HEK293T (cell line): ENCODE data around the gene SHISA2.

Experiments
- CTCF ChIA-PET: fragments of 350-600 bp; formaldehyde crosslinking; extraction: SDS; loops from one replicate; lab custom pipeline; 2021; ENCODE audit warnings: antibody characterized with exemption, inconsistent platforms; lab: Yijun Ruan, JAX
- POLR2A ChIA-PET: fragments of 350-600 bp; formaldehyde crosslinking; extraction: SDS; loops from one replicate; lab custom pipeline; 2020; ENCODE audit warnings: antibody characterized with exemption, inconsistent platforms; lab: Yijun Ruan, JAX
- DNase-seq: peaks from one replicate; pipeline ENCODE4 v3.0.0; 2012; ENCODE audit warnings: mixed read lengths; ENCODE audit errors: extremely low spot score
- ARNT ChIP-seq: fragments of 450-650 bp; IDR thresholded peaks from 2 replicates; pipeline ENCODE4 v1.6.1; 2017; ENCODE audit warnings: mild to moderate bottlenecking
- BHLHE40 ChIP-seq: fragments of 450-650 bp; IDR thresholded peaks from 2 replicates; pipeline ENCODE4 v1.6.1; 2016; ENCODE audit warnings: mild to moderate bottlenecking, moderate library complexity, borderline replicate concordance
- CTBP1 ChIP-seq: fragments of 450-650 bp; IDR thresholded peaks from 2 replicates; pipeline ENCODE4 v1.6.1; 2016; ENCODE audit warnings: borderline replicate concordance
- ELF4 ChIP-seq: fragments of 450-650 bp; IDR thresholded peaks from 2 replicates; pipeline ENCODE4 v1.6.1; 2017; ENCODE audit warnings: antibody characterized with exemption
- FOXA1 ChIP-seq: fragments of 450-650 bp; IDR thresholded peaks from 2 replicates; pipeline ENCODE4 v1.6.1; 2016; ENCODE audit warnings: mild to moderate bottlenecking
- FOXK2 ChIP-seq: fragments of 450-650 bp; IDR thresholded peaks from 2 replicates; pipeline ENCODE4 v1.6.1; 2016; ENCODE audit warnings: mild to moderate bottlenecking
- FOXM1 ChIP-seq: fragments of 450-650 bp; IDR thresholded peaks from 2 replicates; pipeline ENCODE4 v1.6.1; 2017; ENCODE audit warnings: mild to moderate bottlenecking, borderline replicate concordance
- HDGF ChIP-seq: fragments of 450-650 bp; IDR thresholded peaks from 2 replicates; pipeline ENCODE4 v1.6.1; 2017; ENCODE audit warnings: antibody characterized with exemption, borderline replicate concordance
- L3MBTL2 ChIP-seq: fragments of 450-650 bp; conservative IDR thresholded peaks from 2 replicates; pipeline ENCODE4 v1.6.1; 2016; ENCODE audit warnings: mild to moderate bottlenecking
- LEF1 ChIP-seq: fragments of 450-650 bp; IDR thresholded peaks from 2 replicates; pipeline ENCODE4 v1.6.1; 2017; ENCODE audit warnings: mild to moderate bottlenecking, borderline replicate concordance
- NFRKB ChIP-seq: fragments of 450-650 bp; IDR thresholded peaks from 2 replicates; pipeline ENCODE4 v1.6.1; 2016; ENCODE audit warnings: mild to moderate bottlenecking, moderate library complexity
- SP1 ChIP-seq: fragments of 450-650 bp; IDR thresholded peaks from 2 replicates; pipeline ENCODE4 v1.6.1; 2017
- SUZ12 ChIP-seq: fragments of 450-650 bp; IDR thresholded peaks from 2 replicates; pipeline ENCODE4 v1.6.1; 2016; ENCODE audit warnings: mild to moderate bottlenecking
- TARDBP ChIP-seq: fragments of 450-650 bp; IDR thresholded peaks from 2 replicates; pipeline ENCODE4 v1.6.1; 2016
- ZNF384 ChIP-seq: fragments of 450-650 bp; IDR thresholded peaks from 2 replicates; pipeline ENCODE4 v1.6.1; 2016
- TF ChIP-seq, protein P1 (sequence below): fragments of 450-650 bp; IDR thresholded peaks from 2 replicates; pipeline ENCODE4 v1.6.1; 2016

Gene SHISA2

DNA sequence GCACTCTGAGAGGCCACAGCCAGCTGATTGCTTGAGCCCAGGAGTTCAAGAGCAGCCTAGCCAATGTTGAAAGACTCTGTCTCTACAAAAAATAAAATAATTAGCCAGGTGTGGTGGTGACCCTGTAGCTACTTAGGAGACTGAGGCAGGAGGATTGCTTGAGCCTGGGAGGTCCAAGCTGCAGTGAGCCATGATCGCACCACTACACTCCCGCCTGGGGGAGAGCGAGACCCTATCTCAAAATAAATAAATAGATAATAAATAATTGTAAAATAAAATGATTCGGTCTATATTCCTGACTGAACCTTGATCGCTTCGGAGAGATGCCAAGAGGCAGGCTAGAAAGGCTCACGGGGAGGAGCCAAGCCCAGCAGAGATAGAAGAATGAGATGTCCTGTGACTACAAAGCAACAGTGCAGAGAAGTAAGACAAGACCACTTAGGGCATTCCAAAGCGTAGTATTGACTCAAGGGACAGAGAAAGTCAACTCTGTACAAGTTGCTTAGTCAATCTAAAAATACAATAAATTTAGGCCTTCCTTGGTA lies 12.8 kb downstream of the SHISA2 start:
- POLR2A ChIA-PET, result no interaction called here
- CTCF ChIA-PET, result no interaction called here
- no peak for TF ChIP-seq FOXM1
- TF ChIP-seq SP1, result no peak
- no peak for TF ChIP-seq ELF4
- TF ChIP-seq LEF1, result no peak
- no peak for TF ChIP-seq HDGF
- TF ChIP-seq TARDBP, result no peak
- TF ChIP-seq NFRKB, result no peak
- TF ChIP-seq, protein P1, sequence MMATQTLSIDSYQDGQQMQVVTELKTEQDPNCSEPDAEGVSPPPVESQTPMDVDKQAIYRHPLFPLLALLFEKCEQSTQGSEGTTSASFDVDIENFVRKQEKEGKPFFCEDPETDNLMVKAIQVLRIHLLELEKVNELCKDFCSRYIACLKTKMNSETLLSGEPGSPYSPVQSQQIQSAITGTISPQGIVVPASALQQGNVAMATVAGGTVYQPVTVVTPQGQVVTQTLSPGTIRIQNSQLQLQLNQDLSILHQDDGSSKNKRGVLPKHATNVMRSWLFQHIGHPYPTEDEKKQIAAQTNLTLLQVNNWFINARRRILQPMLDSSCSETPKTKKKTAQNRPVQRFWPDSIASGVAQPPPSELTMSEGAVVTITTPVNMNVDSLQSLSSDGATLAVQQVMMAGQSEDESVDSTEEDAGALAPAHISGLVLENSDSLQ, result no peak
- TF ChIP-seq FOXA1, result no peak
- no peak for TF ChIP-seq L3MBTL2
- no peak for TF ChIP-seq FOXK2
- TF ChIP-seq ZNF384, result no peak
- DNase-seq, result no peak

DNA sequence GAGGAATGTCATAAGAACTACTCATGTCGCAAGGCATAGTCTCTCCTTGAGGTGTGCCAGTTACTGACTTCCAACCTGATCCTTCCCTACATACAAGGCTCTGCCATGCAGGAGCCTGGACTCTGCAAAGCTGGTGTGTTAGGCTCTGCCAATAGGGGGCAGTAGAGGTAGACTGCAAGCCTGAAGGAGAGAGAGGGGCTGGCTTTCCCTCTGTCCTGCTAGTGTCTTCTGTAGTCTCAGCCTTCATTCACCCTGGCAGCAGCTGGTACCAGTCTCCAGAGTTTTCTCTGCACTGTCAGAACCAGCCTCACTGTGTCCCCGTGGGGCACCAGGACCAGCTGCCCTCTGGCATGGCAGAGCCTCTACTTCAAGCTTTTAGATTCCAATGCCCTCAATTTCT lies 14.5 kb downstream of the SHISA2 start:
- POLR2A ChIA-PET, result no interaction called here
- CTCF ChIA-PET, result interaction anchor here (0.5 to 1.6 kb wide), 7 partner anchors 10 to 258 kb away, joined by 3 to 7 read pairs (median 5); no protein-coding TSS in a partner anchor
- TF ChIP-seq L3MBTL2 (no peak), BHLHE40 (no peak), FOXM1 (no peak), SP1 (no peak), TARDBP (no peak), ELF4 (no peak), LEF1 (no peak), FOXA1 (no peak), ARNT (no peak), NFRKB (no peak), SUZ12 (no peak)
- TF ChIP-seq, protein P1, result no peak
- peak; percentile 55 for DNase-seq

DNA sequence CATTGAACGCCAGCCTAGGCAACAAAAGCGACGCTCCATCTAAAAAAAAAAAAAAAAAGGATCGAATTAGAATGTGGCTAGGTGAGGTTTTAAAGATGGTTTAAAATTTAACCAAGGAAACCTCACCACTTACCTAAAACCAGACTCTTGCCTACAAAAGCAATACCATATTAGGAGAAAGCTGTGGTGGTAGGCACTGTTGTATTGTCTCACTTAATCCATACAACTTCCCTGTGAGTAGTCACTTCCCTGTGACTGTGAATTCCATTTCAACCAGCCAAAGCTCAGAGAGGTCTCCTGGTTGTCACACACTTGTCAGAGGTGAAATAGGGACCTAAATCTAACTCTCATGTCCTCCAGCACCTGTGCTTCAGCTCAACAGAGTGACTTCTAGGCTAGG lies 15.4 kb downstream of the SHISA2 start:
- POLR2A ChIA-PET, result no interaction called here
- no peak for DNase-seq
- no peak for TF ChIP-seq L3MBTL2
- no peak for TF ChIP-seq FOXM1
- TF ChIP-seq TARDBP, result no peak
- TF ChIP-seq ELF4, result no peak
- TF ChIP-seq SUZ12, result no peak
- no peak for TF ChIP-seq FOXK2
- no peak for TF ChIP-seq FOXA1
- no peak for TF ChIP-seq BHLHE40
- TF ChIP-seq CTBP1, result no peak
- TF ChIP-seq LEF1, result no peak
- TF ChIP-seq ARNT, result no peak
- TF ChIP-seq SP1, result no peak
- no peak for TF ChIP-seq NFRKB
- no peak for TF ChIP-seq ZNF384
- TF ChIP-seq HDGF, result no peak
- TF ChIP-seq, protein P1, result no peak
- CTCF ChIA-PET, result interaction anchor here (0.6 kb wide), 1 partner anchor 40 kb away, joined by 3 read pairs; no protein-coding TSS in a partner anchor

DNA sequence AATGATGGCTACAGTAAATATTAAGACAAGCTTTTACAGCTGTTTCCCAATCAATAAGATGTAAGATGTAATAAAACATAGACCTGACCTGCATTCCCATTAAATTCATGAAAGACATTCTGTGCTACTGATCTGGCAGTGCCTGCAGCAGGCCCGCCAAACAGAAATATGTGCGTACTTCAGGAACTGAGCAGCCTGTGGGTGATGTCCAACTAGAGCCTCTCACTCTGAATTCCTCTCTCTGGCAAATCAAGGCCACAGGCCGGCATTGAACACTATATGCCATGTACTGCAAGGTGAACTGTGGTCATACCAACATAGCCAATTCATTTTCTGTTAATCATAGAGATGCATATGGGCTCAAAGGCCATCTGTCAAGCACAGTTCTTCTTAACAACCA lies 17.8 kb downstream of the SHISA2 start:
- no peak for TF ChIP-seq FOXM1
- TF ChIP-seq SP1, result no peak
- TF ChIP-seq, protein P1, result no peak
- TF ChIP-seq BHLHE40, result no peak
- TF ChIP-seq L3MBTL2, result no peak
- TF ChIP-seq NFRKB, result no peak
- TF ChIP-seq ARNT, result no peak
- TF ChIP-seq ELF4, result no peak
- no peak for TF ChIP-seq LEF1
- TF ChIP-seq HDGF, result no peak
- TF ChIP-seq FOXA1, result no peak
- TF ChIP-seq FOXK2, result no peak
- TF ChIP-seq SUZ12, result no peak
- TF ChIP-seq ZNF384, result no peak
- TF ChIP-seq CTBP1, result no peak
- no peak for TF ChIP-seq TARDBP
- DNase-seq, result no peak
- POLR2A ChIA-PET, result no interaction called here
- CTCF ChIA-PET, result no interaction called here

DNA sequence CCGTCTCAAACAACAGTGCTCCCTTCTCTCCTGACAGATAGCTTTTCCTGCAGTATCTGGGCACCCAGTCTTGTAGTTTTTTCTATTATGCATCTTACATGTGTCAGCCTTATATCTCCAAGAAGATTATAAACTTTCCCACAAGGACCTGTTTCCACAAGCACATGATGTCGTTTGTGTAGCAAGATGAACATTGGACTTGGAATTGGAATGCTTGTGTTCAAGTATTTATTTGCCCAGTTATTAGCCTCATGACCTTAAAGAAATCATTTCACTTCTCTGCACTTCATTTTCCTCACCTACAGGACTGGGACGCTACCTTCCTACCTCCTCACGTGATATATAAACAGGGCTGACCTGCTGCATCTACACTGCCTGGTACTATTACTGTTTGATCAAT lies 21.5 kb downstream of the SHISA2 start:
- CTCF ChIA-PET, result no interaction called here
- no peak for DNase-seq
- POLR2A ChIA-PET, result no interaction called here
- no peak for TF ChIP-seq TARDBP
- TF ChIP-seq ZNF384, result no peak
- no peak for TF ChIP-seq FOXM1
- TF ChIP-seq SUZ12, result no peak
- TF ChIP-seq LEF1, result no peak
- TF ChIP-seq BHLHE40, result no peak
- no peak for TF ChIP-seq NFRKB
- TF ChIP-seq FOXK2, result no peak
- TF ChIP-seq ARNT, result no peak
- TF ChIP-seq FOXA1, result no peak
- TF ChIP-seq HDGF, result no peak
- TF ChIP-seq L3MBTL2, result no peak
- no peak for TF ChIP-seq CTBP1
- TF ChIP-seq SP1, result no peak
- no peak for TF ChIP-seq ELF4
- TF ChIP-seq, protein P1, result no peak
